Neutrophil (primary cell): ENCODE data around the gene SETD2.
A peak's percentile ranks its signal among the peaks of the same experiment; 100 is the strongest.

Experiments
- H3K27ac ChIP-seq: fragments of 200-600 bp; sonication (generic); 2 replicates; pipeline ENCODE4 v1.5.1; 2016; ENCODE audit warnings: mild to moderate bottlenecking, moderate library complexity
- H3K27me3 ChIP-seq: fragments of 200-600 bp; sonication (generic); 2 replicates; pipeline ENCODE4 v1.6.0; 2016; ENCODE audit warnings: mild to moderate bottlenecking
- H3K36me3 ChIP-seq: fragments of 200-600 bp; sonication (generic); 2 replicates; pipeline ENCODE4 v1.5.1; 2017
- H3K4me1 ChIP-seq, 2 experiments: fragments of 200-600 bp in 1 of 2; sonication (generic) in 1 of 2; 1 replicate in 1 of 2; 2 replicates in 1 of 2; pipeline versions ENCODE4 v1.5.1 to v1.6.1; 2013 to 2016; ENCODE audit warnings: low read depth in 1 of 2, low read length in 1 of 2, mild to moderate bottlenecking in 1 of 2, moderate library complexity in 1 of 2; ENCODE audit not compliant: control insufficient read depth in 1 of 2, insufficient read depth in 1 of 2
- H3K4me3 ChIP-seq, 2 experiments: fragments of 200-600 bp in 1 of 2; sonication (generic) in 1 of 2; 1 replicate in 1 of 2; 2 replicates in 1 of 2; pipeline ENCODE4 v1.5.1; 2013 to 2016; ENCODE audit warnings: low read depth in 1 of 2, low read length in 1 of 2, mild to moderate bottlenecking in 1 of 2, moderate library complexity in 1 of 2
- H3K9me3 ChIP-seq: fragments of 200-600 bp; sonication (generic); 2 replicates; pipeline ENCODE4 v1.5.1; 2016
- TF ChIP-seq, protein P1 (sequence below): fragments of 200-600 bp; sonication (generic); IDR thresholded peaks from 2 replicates; pipeline ENCODE4 v1.5.1; 2016; ENCODE audit warnings: antibody characterized with exemption

The SETD2 gene

DNA sequence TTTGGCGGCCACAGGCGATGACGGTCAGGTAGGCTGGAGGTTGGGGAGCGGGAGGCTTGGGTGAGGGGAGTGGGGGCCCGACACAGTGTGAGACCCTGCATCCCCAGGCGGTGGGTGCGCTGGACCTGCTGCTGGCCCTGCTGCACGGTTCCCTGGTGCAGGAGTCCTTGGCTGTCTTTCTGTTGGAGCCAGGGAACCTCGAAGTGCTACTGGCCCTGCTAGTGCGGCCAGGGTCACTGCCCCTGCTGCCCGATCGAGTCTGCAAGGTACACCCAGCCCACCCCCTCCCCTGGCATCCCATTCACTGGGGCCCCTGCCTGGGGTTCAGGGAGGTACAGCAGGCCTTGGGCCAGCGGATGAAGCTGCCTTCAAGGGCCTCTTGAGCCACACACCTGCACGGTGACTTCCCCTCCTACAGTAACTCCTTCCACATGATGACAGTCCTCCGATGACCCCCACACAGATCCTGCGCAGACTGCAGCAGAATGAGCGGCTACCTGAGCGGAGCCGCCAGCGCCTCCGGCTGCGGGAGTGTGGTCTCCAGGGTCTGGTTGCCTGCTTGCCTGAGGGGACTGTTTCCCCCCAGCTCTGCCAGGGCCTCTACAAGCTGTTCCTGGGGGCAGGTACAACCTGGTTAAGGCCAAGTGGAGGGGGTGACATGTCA, 164.9 kb downstream of the SETD2 start:
- no peaks in the 10 kb centered on the region for H3K9me3 ChIP-seq
- peaks cover 9 to 17% of the 10 kb centered on the region in 2 experiments for H3K4me1 ChIP-seq
- peak overlapping the region; percentile 62 for H3K27ac ChIP-seq
- H3K27me3 ChIP-seq = no peaks in the 10 kb centered on the region
- H3K36me3 ChIP-seq = peaks cover 100% of the 10 kb centered on the region
- H3K4me3 ChIP-seq = no peak overlapping the region
- TF ChIP-seq, protein P1, sequence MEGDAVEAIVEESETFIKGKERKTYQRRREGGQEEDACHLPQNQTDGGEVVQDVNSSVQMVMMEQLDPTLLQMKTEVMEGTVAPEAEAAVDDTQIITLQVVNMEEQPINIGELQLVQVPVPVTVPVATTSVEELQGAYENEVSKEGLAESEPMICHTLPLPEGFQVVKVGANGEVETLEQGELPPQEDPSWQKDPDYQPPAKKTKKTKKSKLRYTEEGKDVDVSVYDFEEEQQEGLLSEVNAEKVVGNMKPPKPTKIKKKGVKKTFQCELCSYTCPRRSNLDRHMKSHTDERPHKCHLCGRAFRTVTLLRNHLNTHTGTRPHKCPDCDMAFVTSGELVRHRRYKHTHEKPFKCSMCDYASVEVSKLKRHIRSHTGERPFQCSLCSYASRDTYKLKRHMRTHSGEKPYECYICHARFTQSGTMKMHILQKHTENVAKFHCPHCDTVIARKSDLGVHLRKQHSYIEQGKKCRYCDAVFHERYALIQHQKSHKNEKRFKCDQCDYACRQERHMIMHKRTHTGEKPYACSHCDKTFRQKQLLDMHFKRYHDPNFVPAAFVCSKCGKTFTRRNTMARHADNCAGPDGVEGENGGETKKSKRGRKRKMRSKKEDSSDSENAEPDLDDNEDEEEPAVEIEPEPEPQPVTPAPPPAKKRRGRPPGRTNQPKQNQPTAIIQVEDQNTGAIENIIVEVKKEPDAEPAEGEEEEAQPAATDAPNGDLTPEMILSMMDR = no peak

DNA sequence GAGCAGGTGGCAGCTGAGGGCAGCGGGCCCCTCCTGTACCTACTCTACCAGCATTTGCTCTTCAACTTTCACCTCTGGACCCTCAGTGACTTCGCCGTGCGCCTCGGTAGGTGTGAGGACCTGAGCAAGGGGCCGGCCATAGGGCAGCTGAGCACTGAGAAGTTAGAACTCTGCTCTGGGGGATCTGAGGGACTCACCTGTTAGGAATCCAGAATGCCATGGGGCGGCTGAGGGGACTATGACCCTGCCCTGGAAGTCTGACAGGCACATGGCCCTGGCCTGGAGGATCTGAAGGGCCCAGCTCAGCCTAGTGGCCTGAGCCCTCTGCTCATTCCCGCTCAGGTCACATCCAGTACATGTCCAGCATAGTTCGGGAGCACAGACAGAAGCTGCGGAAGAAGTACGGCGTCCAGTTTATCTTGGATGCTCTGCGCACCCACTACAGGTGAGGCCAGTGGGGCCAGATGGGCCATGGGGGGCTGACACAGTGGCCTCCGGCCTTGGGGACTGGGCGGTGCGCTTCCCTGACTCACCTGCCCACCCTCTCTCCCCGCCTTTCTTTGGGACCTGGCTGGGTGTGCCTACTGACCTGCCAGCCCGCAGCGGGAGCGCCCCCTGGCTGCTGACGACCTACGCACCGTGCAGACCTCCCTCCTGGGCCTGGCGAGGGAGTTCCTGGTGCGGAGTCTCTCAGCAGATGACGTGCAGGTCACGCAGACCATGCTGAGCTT, 165.6 kb downstream of the SETD2 start:
- Histone ChIP-seq H3K4me3 (no peak overlapping the region), H3K27me3 (no peaks in the 10 kb centered on the region), H3K27ac (peak overlapping the region; percentile 62), H3K9me3 (no peaks in the 10 kb centered on the region), H3K36me3 (peaks cover 100% of the 10 kb centered on the region), H3K4me1 (peaks cover 15 to 24% of the 10 kb centered on the region in 2 experiments)
- TF ChIP-seq, protein P1 = peak; percentile 76

DNA sequence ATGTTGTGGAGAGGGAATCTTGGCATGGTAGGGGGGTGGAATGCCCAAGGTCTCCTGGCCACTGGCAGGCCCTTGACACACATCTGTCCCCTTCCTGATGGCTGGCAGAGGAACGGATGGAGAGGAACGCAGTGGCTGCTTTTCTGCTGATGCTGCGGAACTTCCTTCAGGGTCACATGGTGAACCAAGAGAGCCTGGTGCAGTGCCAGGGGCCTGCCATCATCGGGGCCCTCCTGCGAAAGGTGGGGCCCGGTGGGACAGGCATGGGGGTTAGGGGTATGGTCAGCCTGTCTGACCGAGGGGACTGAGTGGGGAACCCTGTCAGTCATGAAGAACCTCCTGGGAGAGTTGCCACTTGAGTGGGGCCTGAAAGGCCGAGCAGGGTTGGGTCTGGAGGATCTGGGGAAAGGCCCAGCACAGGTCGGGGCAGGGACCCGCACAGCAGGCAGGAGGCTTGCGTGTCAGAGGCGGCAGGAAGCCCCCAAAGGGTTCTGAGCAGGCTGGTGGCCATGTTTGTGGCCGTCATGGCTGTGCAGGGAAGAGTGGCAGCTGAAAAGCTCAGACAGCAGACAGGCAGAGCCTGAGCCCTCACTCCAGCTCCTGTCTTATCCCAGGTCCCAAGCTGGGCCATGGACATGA, 166.3 kb downstream of the SETD2 start:
- no peaks in the 10 kb centered on the region for H3K9me3 ChIP-seq

DNA sequence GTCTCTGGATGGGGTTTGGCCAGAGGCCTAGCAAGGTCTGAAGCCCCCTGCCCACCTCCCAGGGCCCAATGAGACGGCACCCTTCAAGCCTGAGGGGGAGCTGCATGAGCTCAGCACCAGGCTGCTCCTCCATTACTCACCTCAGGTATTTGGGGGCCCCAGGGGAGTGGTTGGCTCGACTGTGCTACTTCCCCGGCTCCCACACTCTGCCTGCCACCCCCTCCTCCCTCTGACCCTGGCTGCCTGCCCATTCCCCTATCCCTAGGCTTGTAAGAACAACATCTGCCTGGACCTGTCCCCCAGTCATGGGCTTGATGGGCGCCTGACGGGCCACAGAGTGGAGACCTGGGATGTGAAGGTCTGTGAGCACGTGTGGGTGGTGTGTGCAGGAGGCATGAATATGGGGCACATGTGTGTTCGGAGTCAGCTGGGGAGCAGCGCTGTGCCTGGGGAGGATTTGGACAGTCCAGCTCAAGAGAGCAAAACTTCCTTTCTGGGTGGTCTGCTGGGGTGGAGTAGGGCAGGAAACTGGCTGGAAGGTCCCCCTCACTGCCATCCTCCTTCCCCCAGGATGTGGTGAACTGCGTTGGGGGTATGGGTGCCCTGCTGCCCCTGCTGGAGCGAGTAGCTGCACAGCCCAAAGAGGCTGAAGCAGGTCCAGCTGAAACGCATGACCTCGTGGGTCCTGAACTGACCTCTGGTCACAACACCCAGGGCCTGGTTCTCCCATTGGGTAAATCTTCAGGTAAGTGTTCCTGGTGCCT, 167.0 kb downstream of the SETD2 start:
- Histone ChIP-seq H3K9me3 (no peaks in the 10 kb centered on the region), H3K4me3 (no peak overlapping the region), H3K27ac (peak overlapping the region; percentile 62), H3K4me1 (peaks cover 28 to 38% of the 10 kb centered on the region in 2 experiments), H3K36me3 (peaks cover 100% of the 10 kb centered on the region), H3K27me3 (no peaks in the 10 kb centered on the region)
- TF ChIP-seq, protein P1 = no peak

More for the DNA sequence above, 166.3 kb downstream of the SETD2 start:
- H3K36me3 ChIP-seq = peaks cover 100% of the 10 kb centered on the region
- TF ChIP-seq, protein P1 = no peak
- no peak overlapping the region for H3K4me3 ChIP-seq
- peak overlapping the region; percentile 62 for H3K27ac ChIP-seq
- H3K4me1 ChIP-seq = peaks cover 21 to 31% of the 10 kb centered on the region in 2 experiments
- H3K27me3 ChIP-seq = no peaks in the 10 kb centered on the region

DNA sequence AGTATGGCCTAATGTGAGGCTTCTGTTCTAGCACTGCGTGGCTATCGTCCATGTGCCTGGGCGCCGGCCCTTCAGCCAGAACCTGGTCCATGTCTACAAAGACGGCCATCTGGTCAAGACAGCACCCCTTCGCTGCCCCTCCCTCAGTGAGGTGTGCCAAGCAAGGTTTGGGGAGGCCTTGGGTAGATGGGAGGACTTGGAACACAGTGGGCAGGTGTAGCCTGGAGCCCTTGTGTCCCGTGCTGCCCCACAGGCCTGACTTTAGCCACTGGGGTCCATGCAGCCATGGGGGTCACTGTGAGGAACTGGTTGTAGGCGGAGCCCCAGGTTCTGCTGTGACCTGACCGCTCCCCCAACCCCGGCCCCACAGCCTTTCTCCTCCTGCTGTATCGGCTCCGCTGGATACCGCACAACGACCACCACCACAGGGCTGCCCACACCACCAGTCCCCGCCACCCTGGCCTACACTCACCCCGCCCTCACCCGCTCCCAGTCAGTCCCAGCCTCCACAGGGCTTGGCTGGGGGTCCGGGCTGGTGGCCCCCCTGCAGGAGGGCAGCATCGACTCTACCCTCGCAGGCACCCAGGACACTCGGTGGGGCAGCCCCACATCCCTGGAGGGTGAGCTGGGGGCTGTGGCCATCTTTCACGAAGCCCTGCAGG, 167.9 kb downstream of the SETD2 start:
- TF ChIP-seq, protein P1 = no peak
- no peaks in the 10 kb centered on the region for H3K9me3 ChIP-seq
- H3K36me3 ChIP-seq = peaks cover 100% of the 10 kb centered on the region
- peaks cover 37 to 46% of the 10 kb centered on the region in 2 experiments for H3K4me1 ChIP-seq
- no peak overlapping the region for H3K4me3 ChIP-seq
- H3K27me3 ChIP-seq = no peaks in the 10 kb centered on the region
- H3K27ac ChIP-seq = peak overlapping the region; percentile 62
